ENCODE measurements around the gene GAL3ST2. TPM values are rescaled to one million over a fixed set of nuclear protein-coding genes. Genes with fewer than 3 reads are reported as not detected.

GAL3ST2 gene
- total and polyA plus RNA-seq, 7 donors: 0.14 to 0.16 TPM; not detected in 5

GRCh38 chr2:241744028-241744754, 32.4 kb upstream of the GAL3ST2 start:
- peaks cover 0 to 42% of the 10 kb centered on the region in 2 donors for H3K36me3 ChIP-seq (ENCODE audit: insufficient read depth in 1 of 2, low read depth in 1 of 2)
- no peak overlapping the region for H3K27ac ChIP-seq
- H3K9me3 ChIP-seq: no peaks in the 10 kb centered on the region
- TF ChIP-seq CTCF (IDR thresholded peaks at IDR 0.05): no peak
- intact Hi-C loops (cut with DNase I): no loop called here
- DNase-seq: no peak
- no peak overlapping the region for H3K4me3 ChIP-seq
- no peaks in the 10 kb centered on the region for H3K4me1 ChIP-seq
- H3K27me3 ChIP-seq (ENCODE audit: insufficient read depth in 3 of 3, low read length in 2 of 3): no peaks in the 10 kb centered on the region
- WGBS, 3 donors: 91 to 94% (median 92%) methylated on average over 24 of the region's 24 CpGs
- no peak for ATAC-seq

- H3K9me3 ChIP-seq: no peaks in the 10 kb centered on the region
- no peak overlapping the region for H3K4me3 ChIP-seq
- DNase-seq (no peak), ATAC-seq (no peak)
- WGBS, 3 donors: 94 to 95% (median 95%) methylated on average over 13 of the region's 13 CpGs
- intact Hi-C loops (cut with DNase I): no loop called here
- no peak for TF ChIP-seq CTCF (IDR thresholded peaks at IDR 0.05)
- no peak overlapping the region for H3K27ac ChIP-seq
- no peaks in the 10 kb centered on the region for H3K4me1 ChIP-seq
- no peaks in the 10 kb centered on the region for H3K27me3 ChIP-seq (ENCODE audit: insufficient read depth in 3 of 3, low read length in 2 of 3)
- peaks cover 0 to 47% of the 10 kb centered on the region in 2 donors for H3K36me3 ChIP-seq (ENCODE audit: insufficient read depth in 1 of 2, low read depth in 1 of 2)
Observed at GRCh38 chr2:241745276-241745675, 31.3 kb upstream of the GAL3ST2 start.

- WGBS, 3 donors: 94 to 98% (median 97%) methylated on average over 4 of the region's 4 CpGs
- DNase-seq (no peak), ATAC-seq (no peak)
- TF ChIP-seq CTCF (IDR thresholded peaks at IDR 0.05): no peak
- no peaks in the 10 kb centered on the region for H3K9me3 ChIP-seq
- H3K36me3 ChIP-seq (ENCODE audit: insufficient read depth in 1 of 2, low read depth in 1 of 2): peaks cover 0 to 55% of the 10 kb centered on the region in 2 donors
- no peak overlapping the region for H3K27ac ChIP-seq
- intact Hi-C loops (cut with DNase I): no loop called here
- no peaks in the 10 kb centered on the region for H3K27me3 ChIP-seq (ENCODE audit: insufficient read depth in 3 of 3, low read length in 2 of 3)
- H3K4me1 ChIP-seq: no peaks in the 10 kb centered on the region
- H3K4me3 ChIP-seq: no peak overlapping the region
Observed at GRCh38 chr2:241746084-241746483, 30.5 kb upstream of the GAL3ST2 start.

- Histone ChIP-seq H3K9me3 (no peaks in the 10 kb centered on the region), H3K4me1 (no peaks in the 10 kb centered on the region), H3K36me3 (ENCODE audit: insufficient read depth in 1 of 2, low read depth in 1 of 2) (peaks cover 0 to 68% of the 10 kb centered on the region in 2 donors), H3K27ac (no peak overlapping the region), H3K4me3 (no peak overlapping the region), H3K27me3 (ENCODE audit: insufficient read depth in 3 of 3, low read length in 2 of 3) (no peaks in the 10 kb centered on the region)
- intact Hi-C loops (cut with DNase I): no loop called here
- WGBS, 3 donors: 87 to 91% (median 89%) methylated on average over 32 of the region's 32 CpGs
- ATAC-seq: no peak
- no peak for DNase-seq
- no peak for TF ChIP-seq CTCF (IDR thresholded peaks at IDR 0.05)
Observed at GRCh38 chr2:241748468-241749256, 28.0 kb upstream of the GAL3ST2 start.

All from psoas muscle (tissue), 8 donors.